NCI-H2171 treated with DMSO at 0.1 percent for 48 hours (cell line): Measurements from ENCODE around the gene DPYSL3.

Experiments
- DNase-seq: peaks from one replicate; lab custom pipeline; 2025; lab: John Stamatoyannopoulos, UW

Gene DPYSL3

GRCh38 chr5:147439254-147439653, 70.6 kb downstream of the DPYSL3 start:
- no peak for DNase-seq

DNA sequence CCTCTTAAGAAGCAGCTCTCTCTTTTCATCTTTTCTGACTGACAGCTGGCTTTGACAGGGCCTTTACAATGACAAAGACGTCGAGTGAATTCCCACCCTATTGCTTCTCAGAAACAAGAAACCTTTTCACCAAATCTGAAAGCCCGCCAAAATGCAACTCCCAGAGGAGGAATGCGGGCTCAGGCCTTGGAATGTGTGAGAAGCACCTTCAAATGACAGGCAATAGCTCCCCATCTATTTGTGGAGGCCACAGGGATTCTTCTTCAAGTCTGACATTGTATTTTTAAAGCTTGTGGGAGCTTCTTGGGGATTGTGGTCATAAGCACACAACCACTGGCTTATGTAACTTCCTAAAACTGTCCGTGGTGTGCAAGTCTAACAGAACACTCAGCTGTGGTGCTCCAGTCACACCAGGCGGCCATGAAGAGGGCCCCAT, 72.7 kb downstream of the DPYSL3 start:
- no peak for DNase-seq

DNA sequence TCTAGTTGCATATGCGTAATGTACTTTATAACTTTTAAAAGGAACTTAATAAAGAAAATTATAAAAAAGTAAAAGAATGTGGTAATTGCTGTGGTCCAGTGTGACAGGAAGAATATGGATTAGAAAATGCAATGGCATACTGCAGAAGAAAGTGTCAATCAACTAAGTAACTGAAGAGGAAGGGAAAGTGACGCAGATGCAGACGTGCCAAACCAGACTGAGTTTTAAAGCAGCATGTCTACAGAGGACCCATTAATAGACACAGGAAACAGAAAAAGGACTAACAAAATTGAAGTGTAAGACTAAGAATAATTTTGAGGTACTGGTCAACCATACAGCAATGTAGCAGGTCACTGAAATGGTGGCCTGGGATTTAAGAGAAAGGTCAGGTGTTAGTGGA, 73.3 kb downstream of the DPYSL3 start:
- DNase-seq, result no peak

DNA sequence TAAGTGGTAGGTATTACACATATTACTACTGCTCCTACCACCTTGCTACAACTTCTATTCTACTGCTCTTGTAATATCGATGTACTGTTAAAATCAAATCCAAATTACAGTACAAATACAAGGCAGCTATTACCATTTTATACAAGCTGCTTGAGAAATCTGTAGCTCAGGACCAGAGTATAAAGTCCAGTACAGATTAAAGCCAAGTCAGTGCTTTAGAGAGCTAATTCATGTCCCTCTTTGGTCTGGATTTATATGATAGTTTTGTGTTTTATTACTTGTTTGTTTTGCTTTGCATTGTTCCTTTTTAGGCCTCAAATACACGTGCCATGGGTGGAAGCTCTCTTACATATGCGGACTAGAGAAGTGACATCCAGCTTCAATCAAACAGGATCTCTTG, 75.8 kb downstream of the DPYSL3 start:
- DNase-seq, result no peak

GRCh38 chr5:147432323-147432722, 77.5 kb downstream of the DPYSL3 start:
- DNase-seq, result no peak

GRCh38 chr5:147431586-147431985, 78.3 kb downstream of the DPYSL3 start:
- DNase-seq, result no peak

GRCh38 chr5:147430628-147431027, 79.2 kb downstream of the DPYSL3 start:
- DNase-seq, result no peak

GRCh38 chr5:147427521-147428401, 82.1 kb downstream of the DPYSL3 start:
- no peak for DNase-seq

- DNase-seq, result no peak
These were observed 83.1 kb downstream of the DPYSL3 start for GRCh38 chr5:147426640-147427327.

- DNase-seq, result no peak
These were observed 91.3 kb downstream of the DPYSL3 start for GRCh38 chr5:147418613-147419012.

- DNase-seq, result peak; percentile 3
These were observed 92.6 kb downstream of the DPYSL3 start for GRCh38 chr5:147417135-147417813.

- DNase-seq, result no peak
These were observed 94.2 kb downstream of the DPYSL3 start for GRCh38 chr5:147415651-147416050.

DNA sequence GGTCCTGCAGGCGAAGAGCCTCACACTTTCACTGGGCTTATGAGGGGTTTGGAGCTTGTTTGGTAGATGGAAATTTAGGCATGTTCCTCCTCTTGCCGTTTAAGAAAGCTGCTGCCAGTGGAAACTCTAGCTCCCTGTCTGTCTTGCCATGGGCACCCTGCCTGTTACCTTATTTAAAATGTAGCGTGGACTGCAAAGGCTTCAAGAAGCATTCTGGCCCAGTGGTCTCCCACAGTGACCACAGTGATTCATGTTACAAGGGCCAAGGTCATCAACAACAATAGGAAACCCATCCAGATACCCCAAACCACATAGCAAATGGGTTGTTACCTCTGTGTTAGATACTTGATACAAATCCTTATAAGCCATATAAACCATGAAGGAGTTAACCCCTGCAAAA, 96.6 kb downstream of the DPYSL3 start:
- no peak for DNase-seq

DNA sequence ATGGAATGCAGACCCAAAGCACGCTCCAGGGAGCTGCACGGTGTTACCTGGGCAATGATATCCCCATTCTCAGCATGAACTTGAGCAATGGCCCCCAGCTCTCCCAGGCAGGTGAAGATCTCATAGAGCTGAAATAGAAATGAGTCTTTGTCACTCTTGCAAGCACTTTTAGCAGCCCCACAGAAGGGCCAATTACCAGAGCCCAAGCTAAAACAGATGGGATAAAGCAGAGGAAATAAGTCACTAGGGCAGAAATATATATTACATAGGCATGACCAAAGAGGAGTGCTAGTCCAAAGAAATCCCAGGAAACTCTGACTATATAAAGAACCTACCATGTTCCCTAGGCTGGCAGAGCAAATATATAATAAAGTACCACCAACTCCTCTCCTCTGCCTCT, 97.3 kb downstream of the DPYSL3 start:
- no peak for DNase-seq

DNA sequence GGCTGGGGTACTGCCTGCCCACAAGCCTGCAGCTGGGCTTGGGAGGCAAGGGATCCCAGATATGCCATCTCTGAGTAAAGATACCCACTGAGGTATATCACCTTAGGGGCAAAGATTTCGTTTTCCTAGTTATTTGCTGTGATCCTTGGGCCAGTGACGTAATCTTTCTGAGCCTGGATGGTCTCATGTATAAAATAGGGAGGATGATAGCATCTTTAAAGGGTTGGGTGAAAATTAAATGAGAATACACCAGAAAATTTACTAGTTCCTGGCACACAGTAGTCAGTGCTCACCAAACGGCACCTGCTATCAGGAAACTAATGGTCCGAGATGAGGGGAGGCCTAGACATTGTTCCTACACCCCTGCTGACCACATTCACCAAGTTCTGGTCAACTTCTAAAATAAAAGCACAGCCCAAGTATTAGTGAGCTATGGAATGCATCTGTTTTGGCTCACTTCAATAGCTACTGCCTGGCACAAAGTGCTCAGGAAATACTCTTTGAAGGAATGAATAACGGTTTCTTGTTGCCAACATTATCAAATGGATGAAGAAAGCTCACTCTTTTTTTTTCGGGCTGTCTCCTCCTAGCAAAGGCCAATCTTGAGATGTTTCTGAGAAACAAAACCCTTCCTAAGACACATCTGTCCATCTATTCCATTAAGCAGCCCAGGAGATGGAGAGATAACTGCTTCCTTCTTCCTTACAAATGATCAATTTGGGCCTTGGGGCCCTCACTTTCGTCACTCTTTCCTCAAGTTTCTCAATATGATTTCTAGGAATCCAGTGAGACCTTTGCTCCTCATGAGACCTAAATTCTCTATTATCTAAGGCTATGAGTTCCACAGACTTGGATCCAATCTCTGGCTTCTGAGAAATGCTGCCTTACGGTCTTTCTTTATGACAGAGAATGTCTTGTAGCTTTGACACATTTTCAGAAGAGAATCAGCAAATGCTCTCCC, 98.2 kb downstream of the DPYSL3 start:
- no peak for DNase-seq

DNA sequence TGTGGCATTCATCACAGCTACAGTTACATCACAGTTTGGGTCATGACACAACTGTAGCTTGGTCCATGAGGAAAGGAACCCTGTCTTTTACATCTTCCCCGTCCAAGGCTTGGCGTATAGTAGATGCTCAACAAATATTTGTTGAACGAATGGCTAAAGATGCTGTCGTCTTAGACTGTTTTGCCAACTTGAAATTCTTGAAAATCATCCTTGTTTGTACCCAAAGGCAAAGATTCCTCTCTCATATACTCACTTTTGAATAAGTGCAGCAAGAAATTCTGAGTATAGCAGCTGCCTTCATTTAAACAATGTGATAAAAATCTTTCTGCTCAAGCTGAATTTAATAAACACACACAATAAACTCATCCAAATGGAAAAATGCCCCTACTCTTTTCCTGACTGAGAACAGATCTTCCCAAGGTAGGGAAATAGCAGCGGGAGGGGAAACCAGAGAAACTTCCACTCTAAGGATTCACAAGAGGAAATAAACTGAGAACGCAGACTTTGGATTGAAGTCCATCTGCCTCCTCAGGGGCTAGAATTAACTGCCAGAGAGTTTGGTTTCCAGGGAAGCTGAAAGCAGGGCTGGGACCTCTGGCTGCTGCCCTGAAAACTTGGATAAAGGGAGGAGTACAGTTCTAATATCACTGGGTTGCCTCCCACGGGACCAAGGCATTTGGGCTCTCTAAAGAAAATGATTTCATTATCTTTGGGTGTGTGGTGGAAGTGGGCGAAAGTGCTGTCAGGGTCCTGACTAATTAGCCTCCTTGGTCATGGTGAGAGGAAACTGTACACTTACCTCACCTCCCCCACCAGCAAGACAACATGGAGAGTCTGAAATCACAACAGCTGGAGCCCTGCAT, 99.1 kb downstream of the DPYSL3 start:
- DNase-seq, result no peak

GRCh38 chr5:147408980-147409379, 100.9 kb downstream of the DPYSL3 start:
- DNase-seq, result no peak

- no peak for DNase-seq
These were observed 102.7 kb downstream of the DPYSL3 start for GRCh38 chr5:147407094-147407681.

DNA sequence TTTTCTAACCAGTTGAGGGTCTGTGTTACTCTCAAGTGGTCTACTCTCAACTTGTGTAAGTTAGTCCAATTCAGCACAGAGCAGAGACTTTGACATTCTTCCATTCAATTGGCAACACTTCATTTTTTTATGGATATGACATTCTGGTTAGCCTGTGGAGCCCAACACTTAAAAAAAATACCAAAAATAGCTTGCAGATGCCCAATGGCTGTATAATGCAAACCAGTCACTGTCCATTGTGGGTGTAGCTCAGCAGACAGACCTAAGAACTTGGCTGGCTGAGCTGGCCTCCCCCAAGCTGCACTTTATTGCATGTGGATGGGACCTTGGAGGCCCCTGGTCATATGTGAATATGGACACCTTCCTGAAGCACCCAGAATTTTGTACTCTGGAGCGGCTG, 103.2 kb downstream of the DPYSL3 start:
- DNase-seq, result no peak

DNA sequence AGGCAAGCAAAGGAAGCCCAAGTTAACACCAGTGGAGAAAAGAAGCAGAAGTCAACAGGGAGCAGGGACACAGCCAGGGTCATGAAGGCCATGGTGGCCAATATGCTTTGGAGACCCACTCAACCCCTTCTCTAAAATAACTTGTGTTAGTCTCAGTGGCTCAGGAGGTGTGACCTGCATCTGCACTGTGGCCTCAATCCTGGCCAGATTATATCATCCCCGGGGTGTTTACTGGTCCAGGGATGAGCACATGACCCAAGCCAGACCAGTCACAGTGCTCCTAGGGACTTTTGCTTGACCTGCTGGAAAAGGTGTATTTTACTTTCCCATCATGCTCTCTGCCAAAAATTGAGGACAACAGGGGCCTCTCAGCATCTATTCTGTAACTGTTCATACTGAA, 105.2 kb downstream of the DPYSL3 start:
- DNase-seq, result no peak
